ENCODE results near the gene CLCN5. TPM values are rescaled to one million over a fixed set of nuclear protein-coding genes. Genes with fewer than 3 reads are reported as not detected.

CLCN5 gene
- total RNA-seq, 6 experiments from 2014 or later = 1.7 to 4.0 (median 2.4) TPM

- DNase-seq = no peak
- Mint-ChIP-seq H3K36me3 (ENCODE audit: low read depth) (no peaks in the 10 kb centered on the region), H3K27ac (no peak overlapping the region), H3K27me3 (ENCODE audit: insufficient read depth) (no peaks in the 10 kb centered on the region), H3K4me1 (ENCODE audit: low read depth) (no peaks in the 10 kb centered on the region), H3K9me3 (no peaks in the 10 kb centered on the region), H3K4me3 (no peak overlapping the region)
- TF ChIP-seq CTCF (IDR thresholded peaks at IDR 0.05) = no peak
These were observed 195.1 kb downstream of the CLCN5 start for GRCh38 chrX:50117476-50117875.

GRCh38 chrX:50125480-50125879 lies 203.1 kb downstream of the CLCN5 start:
- Mint-ChIP-seq H3K27me3 (ENCODE audit: insufficient read depth) (no peaks in the 10 kb centered on the region), H3K4me1 (ENCODE audit: low read depth) (no peaks in the 10 kb centered on the region), H3K36me3 (ENCODE audit: low read depth) (no peaks in the 10 kb centered on the region), H3K4me3 (no peak overlapping the region), H3K9me3 (no peaks in the 10 kb centered on the region), H3K27ac (no peak overlapping the region)
- TF ChIP-seq CTCF (IDR thresholded peaks at IDR 0.05) = no peak
- DNase-seq = no peak

- H3K9me3 Mint-ChIP-seq = no peaks in the 10 kb centered on the region
These were observed 225.6 kb downstream of the CLCN5 start for GRCh38 chrX:50147972-50148371.

More at GRCh38 chrX:50147972-50148371, 225.6 kb downstream of the CLCN5 start:
- H3K36me3 Mint-ChIP-seq (ENCODE audit: low read depth) = no peaks in the 10 kb centered on the region
- DNase-seq = no peak
- H3K4me3 Mint-ChIP-seq = no peak overlapping the region
- TF ChIP-seq CTCF (IDR thresholded peaks at IDR 0.05) = no peak
- no peaks in the 10 kb centered on the region for H3K4me1 Mint-ChIP-seq (ENCODE audit: low read depth)
- H3K27me3 Mint-ChIP-seq (ENCODE audit: insufficient read depth) = no peaks in the 10 kb centered on the region
- H3K27ac Mint-ChIP-seq = no peak overlapping the region

Small RNAs within 50 kb of the gene (microRNA-seq; reads per million reads assigned to microRNA genes)
- gene MIR188 (141 reads per million, percentile 53 among the genes with 10 or more reads in this experiment), gene MIR362 (74.1 reads per million, percentile 46 among the genes with 10 or more reads in this experiment), gene MIR500A (13.9 reads per million, percentile 17 among the genes with 10 or more reads in this experiment), gene MIR500B (not detected), gene MIR501 (65.7 reads per million, percentile 44 among the genes with 10 or more reads in this experiment), gene MIR502 (47.9 reads per million, percentile 38 among the genes with 10 or more reads in this experiment), gene MIR532 (385 reads per million, percentile 65 among the genes with 10 or more reads in this experiment), gene MIR660 (81.1 reads per million, percentile 47 among the genes with 10 or more reads in this experiment)

Other genes with a start within 250 kb of the CLCN5 start
- gene PAGE1, start 226.6 kb upstream of the CLCN5 start, total RNA-seq (2021; fragmentation: NEBNext Ultra II Directional; extraction: Animal tissue kit (Norgen Biotek cat#: 25700)) = under 1 TPM in 1 of 6 experiments, not detected in 5; 0.34 TPM
- not detected for gene PAGE4, start 93.3 kb upstream of the CLCN5 start, total RNA-seq (2021; fragmentation: NEBNext Ultra II Directional; extraction: Animal tissue kit (Norgen Biotek cat#: 25700))
- gene USP27X, start 43.1 kb upstream of the CLCN5 start, total RNA-seq (2021; fragmentation: NEBNext Ultra II Directional; extraction: Animal tissue kit (Norgen Biotek cat#: 25700)) = 1 to 10 TPM; 1.9 to 2.3 (median 2.0) TPM

Data from HFFc6 (cell line).